ENCODE results near the gene FYB1. TPM values are rescaled to one million over a fixed set of nuclear protein-coding genes. Genes with fewer than 3 reads are reported as not detected.

The FYB1 gene
- total and polyA plus RNA-seq, 2 donors (not counting 1 experiment from before 2014, with no cell fraction given): 1.3 to 1.4 TPM

DNA sequence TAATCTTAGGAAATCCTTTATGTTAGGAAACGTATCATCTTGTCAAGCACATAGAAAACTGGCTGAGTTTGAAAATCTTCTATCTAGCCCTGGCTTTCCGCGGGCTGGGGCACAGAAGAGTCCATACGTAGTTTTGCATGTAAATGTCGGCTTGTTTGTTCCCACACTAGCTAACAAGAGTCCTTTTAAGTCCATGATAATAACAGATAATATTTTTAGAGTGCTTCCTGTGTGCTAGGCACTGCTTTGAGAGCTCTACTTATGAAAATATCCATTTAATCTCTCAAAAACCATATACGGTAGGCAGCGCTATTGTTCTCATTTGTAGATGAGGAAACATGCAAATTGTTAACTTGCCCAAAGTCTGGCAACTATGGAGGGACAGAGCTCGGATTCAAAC is 40.5 kb downstream of the FYB1 start:
- DNase-seq: no peak
- H3K4me1 ChIP-seq (ENCODE audit: control insufficient read depth in 2 of 2, insufficient read depth in 2 of 2, low read length in 2 of 2): peaks cover 43 to 50% of the 10 kb centered on the region in 2 donors
- no peak for ATAC-seq (ENCODE audit: low read depth)

DNA sequence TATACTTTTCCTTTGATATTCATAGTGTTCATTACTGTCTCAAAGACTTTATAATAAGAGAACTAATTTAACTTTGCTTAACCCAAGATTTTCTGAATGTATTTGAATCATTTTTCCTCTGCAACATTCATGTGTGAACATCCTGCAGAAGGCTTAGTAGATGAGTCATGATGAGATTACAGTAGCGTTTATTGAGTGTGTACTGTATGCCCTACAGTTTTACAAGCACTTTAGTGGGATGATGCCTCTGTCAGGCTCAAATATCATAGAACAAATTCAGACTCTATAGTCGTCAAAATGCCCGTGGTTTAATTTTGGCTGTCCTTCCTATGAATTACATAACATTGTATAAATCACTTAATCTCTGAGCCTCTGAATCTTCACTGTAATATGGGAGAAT is 41.2 kb downstream of the FYB1 start:
- H3K4me3 Mint-ChIP-seq: peak overlapping the region; percentile 77

More for the DNA sequence above, 40.5 kb downstream of the FYB1 start:
- no peak overlapping the region for H3K9ac ChIP-seq (ENCODE audit: low read length)
- Mint-ChIP-seq H3K27me3 (no peaks in the 10 kb centered on the region), H3K9me3 (ENCODE audit: insufficient read depth) (no peaks in the 10 kb centered on the region), H3K27ac (no peak overlapping the region), H3K4me1 (peaks cover 47% of the 10 kb centered on the region), H3K4me3 (no peak overlapping the region)
- H2AFZ ChIP-seq (ENCODE audit: insufficient read depth, low read depth, low read length, poor library complexity, severe bottlenecking): peak overlapping the region; percentile 25
- no peak overlapping the region for H3K4me2 ChIP-seq (replicated peaks; ENCODE audit: low read depth, low read length, poor library complexity, severe bottlenecking)
- no peaks in the 10 kb centered on the region for H3K36me3 ChIP-seq (replicated peaks in 1 of 2; ENCODE audit: control extremely low read depth in 1 of 2, control insufficient read depth in 1 of 2, extremely low read depth in 1 of 2, insufficient read depth in 2 of 2, low read length in 1 of 2)
- no peaks in the 10 kb centered on the region for H4K20me1 ChIP-seq (ENCODE audit: control insufficient read depth, insufficient read depth, low read length, poor library complexity, severe bottlenecking)
- no peak overlapping the region for H3K27ac ChIP-seq (ENCODE audit: low read length in 2 of 2)
- POLR2A ChIA-PET: no interaction called here
- H3K79me2 ChIP-seq (ENCODE audit: control insufficient read depth, insufficient read depth, low read length): no peaks in the 10 kb centered on the region
- CTCF ChIA-PET: no interaction called here
- H3K9me3 ChIP-seq (ENCODE audit: control extremely low read depth in 1 of 3, control insufficient read depth in 2 of 3, insufficient read depth in 1 of 3, low read length in 2 of 3): no peaks in the 10 kb centered on the region
- intact Hi-C loops (cut with micrococcal nuclease): no loop called here
- no peak overlapping the region for H3K4me3 ChIP-seq (ENCODE audit: control extremely low read depth in 1 of 5, extremely low read depth in 1 of 5, insufficient read depth in 1 of 5, low read depth in 2 of 5, low read length in 4 of 5)
- 100% methylated on average over 1 of the region's 8 CpGs for WGBS (ENCODE audit: insufficient coverage)
- no peak for TF ChIP-seq EZH2 (IDR thresholded peaks at IDR 0.05; ENCODE audit: borderline replicate concordance, insufficient read depth, low read depth, low read length, poor library complexity, severe bottlenecking)
- TF ChIP-seq, protein P1, sequence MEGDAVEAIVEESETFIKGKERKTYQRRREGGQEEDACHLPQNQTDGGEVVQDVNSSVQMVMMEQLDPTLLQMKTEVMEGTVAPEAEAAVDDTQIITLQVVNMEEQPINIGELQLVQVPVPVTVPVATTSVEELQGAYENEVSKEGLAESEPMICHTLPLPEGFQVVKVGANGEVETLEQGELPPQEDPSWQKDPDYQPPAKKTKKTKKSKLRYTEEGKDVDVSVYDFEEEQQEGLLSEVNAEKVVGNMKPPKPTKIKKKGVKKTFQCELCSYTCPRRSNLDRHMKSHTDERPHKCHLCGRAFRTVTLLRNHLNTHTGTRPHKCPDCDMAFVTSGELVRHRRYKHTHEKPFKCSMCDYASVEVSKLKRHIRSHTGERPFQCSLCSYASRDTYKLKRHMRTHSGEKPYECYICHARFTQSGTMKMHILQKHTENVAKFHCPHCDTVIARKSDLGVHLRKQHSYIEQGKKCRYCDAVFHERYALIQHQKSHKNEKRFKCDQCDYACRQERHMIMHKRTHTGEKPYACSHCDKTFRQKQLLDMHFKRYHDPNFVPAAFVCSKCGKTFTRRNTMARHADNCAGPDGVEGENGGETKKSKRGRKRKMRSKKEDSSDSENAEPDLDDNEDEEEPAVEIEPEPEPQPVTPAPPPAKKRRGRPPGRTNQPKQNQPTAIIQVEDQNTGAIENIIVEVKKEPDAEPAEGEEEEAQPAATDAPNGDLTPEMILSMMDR (IDR thresholded peaks at IDR 0.05): no peak
- H3K27me3 ChIP-seq (replicated peaks in 1 of 4; ENCODE audit: control extremely low read depth in 1 of 4, control insufficient read depth in 3 of 4, insufficient read depth in 4 of 4, low read length in 3 of 4): no peaks in the 10 kb centered on the region

More for the DNA sequence above, 41.2 kb downstream of the FYB1 start:
- no peak for ATAC-seq (ENCODE audit: low read depth)
- H3K9me3 Mint-ChIP-seq (ENCODE audit: insufficient read depth): no peaks in the 10 kb centered on the region
- ChIA-PET CTCF (interaction anchor here (0.9 kb wide), 1 partner anchor 12 kb away, joined by 4 read pairs; no protein-coding TSS in a partner anchor), POLR2A (no interaction called here)
- Histone ChIP-seq H3K36me3 (replicated peaks in 1 of 2; ENCODE audit: control extremely low read depth in 1 of 2, control insufficient read depth in 1 of 2, extremely low read depth in 1 of 2, insufficient read depth in 2 of 2, low read length in 1 of 2) (no peaks in the 10 kb centered on the region), H3K27ac (ENCODE audit: low read length in 2 of 2) (peak overlapping the region in 1 of 2 donors; percentile 2), H3K4me3 (ENCODE audit: control extremely low read depth in 1 of 5, extremely low read depth in 1 of 5, insufficient read depth in 1 of 5, low read depth in 2 of 5, low read length in 4 of 5) (peak overlapping the region in 2 of 5 experiments; percentile 10 to 35), H3K4me2 (replicated peaks; ENCODE audit: low read depth, low read length, poor library complexity, severe bottlenecking) (peak overlapping the region; percentile 57), H3K4me1 (ENCODE audit: control insufficient read depth in 2 of 2, insufficient read depth in 2 of 2, low read length in 2 of 2) (peaks cover 43 to 50% of the 10 kb centered on the region in 2 donors), H3K27me3 (replicated peaks in 1 of 4; ENCODE audit: control extremely low read depth in 1 of 4, control insufficient read depth in 3 of 4, insufficient read depth in 4 of 4, low read length in 3 of 4) (no peaks in the 10 kb centered on the region), H3K79me2 (ENCODE audit: control insufficient read depth, insufficient read depth, low read length) (no peaks in the 10 kb centered on the region), H4K20me1 (ENCODE audit: control insufficient read depth, insufficient read depth, low read length, poor library complexity, severe bottlenecking) (no peaks in the 10 kb centered on the region), H3K9ac (ENCODE audit: low read length) (no peak overlapping the region), H2AFZ (ENCODE audit: insufficient read depth, low read depth, low read length, poor library complexity, severe bottlenecking) (no peak overlapping the region), H3K9me3 (ENCODE audit: control extremely low read depth in 1 of 3, control insufficient read depth in 2 of 3, insufficient read depth in 1 of 3, low read length in 2 of 3) (peaks cover 0 to 2% (median 0%) of the 10 kb centered on the region in 3 donors)
- no peak overlapping the region for H3K27ac Mint-ChIP-seq
- intact Hi-C loops (cut with micrococcal nuclease): no loop called here
- no CpG with 5 or more reads among the region's 3 CpGs for WGBS (ENCODE audit: insufficient coverage)
- TF ChIP-seq, protein P1 (IDR thresholded peaks at IDR 0.05): no peak
- no peak for TF ChIP-seq EZH2 (IDR thresholded peaks at IDR 0.05; ENCODE audit: borderline replicate concordance, insufficient read depth, low read depth, low read length, poor library complexity, severe bottlenecking)
- H3K27me3 Mint-ChIP-seq: no peaks in the 10 kb centered on the region
- peaks cover 47% of the 10 kb centered on the region for H3K4me1 Mint-ChIP-seq
- no peak for DNase-seq

Data from B cell (primary cell).